Tongue (tissue), 2 donors: ENCODE data around the gene SPOCK1. TPM values are rescaled to one million over a fixed set of nuclear protein-coding genes. Genes with fewer than 3 reads are reported as not detected.

Experiments
- DNase-seq: peaks from one replicate; pipeline ENCODE4 v3.0.0-alpha.2; 2015
- total RNA-seq: library from RNA; depleted of rRNA; stranded (reverse); fragments of >200 nt; gene quantifications from one replicate; pipeline ENCODE4 v1.2.3, GENCODE V29; 2014

The SPOCK1 gene
- total RNA-seq, 1 donor from 2014 or later: 12.3 TPM

DNA sequence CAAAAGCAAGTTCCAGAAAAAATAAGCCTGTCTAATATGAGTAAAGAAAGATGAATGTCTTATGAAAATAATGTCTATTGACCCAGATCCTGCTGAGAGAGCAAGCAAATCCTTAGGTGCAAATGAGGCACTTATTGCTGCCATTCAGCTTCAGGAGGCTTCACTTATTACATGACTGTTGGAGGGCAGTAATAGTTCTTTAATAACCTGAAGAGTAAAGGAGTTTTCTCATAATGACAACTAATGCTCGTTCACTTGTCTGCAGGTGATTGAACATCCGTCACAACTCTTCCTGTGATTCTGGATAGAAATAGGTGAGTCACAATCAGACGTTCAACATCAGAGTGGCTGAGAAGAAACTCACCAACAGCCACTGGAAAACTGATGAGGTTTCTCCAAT is 58.3 kb downstream of the SPOCK1 start:
- DNase-seq: no peak

GRCh38 chr5:137439645-137440044 is 59.5 kb downstream of the SPOCK1 start:
- no peak for DNase-seq

GRCh38 chr5:137438932-137439331 is 60.2 kb downstream of the SPOCK1 start:
- DNase-seq: no peak

DNA sequence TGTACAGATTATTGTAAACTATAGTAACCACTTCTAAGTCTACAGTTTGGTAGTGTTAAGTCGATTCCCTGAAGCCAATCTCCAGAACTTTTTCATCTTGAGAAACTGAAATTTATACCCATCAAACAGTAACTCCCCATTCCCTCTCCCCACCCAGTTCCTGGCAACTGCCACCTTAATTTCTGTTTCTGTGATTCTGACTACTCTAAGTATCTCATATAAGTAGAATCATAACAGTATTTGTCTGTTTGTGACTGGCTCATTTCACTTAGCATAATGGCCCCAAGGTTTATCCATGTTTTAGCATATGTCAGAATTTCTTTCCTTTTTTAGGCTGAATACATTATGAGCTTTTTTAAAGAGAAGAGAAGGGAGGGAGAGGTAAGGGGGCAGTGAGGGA is 61.4 kb downstream of the SPOCK1 start:
- DNase-seq: no peak

DNA sequence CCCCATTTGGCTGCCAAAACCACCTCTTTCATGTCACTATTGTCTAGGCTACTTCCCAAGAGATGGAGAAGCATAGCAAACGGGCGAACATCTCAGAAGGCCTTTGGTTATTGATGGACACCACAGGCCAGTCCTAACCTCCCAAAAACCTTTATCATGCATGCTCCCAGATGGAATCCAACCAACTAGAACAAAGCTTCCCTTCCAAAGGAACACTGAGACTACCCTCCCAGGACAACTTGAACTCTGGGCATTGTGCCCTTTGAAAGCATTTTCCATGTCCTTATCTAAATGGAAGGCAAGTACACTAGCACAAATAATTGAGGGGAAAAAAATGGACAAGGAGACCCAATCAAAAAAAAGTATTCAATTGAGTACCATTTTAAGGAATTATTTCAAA is 65.6 kb downstream of the SPOCK1 start:
- no peak for DNase-seq

DNA sequence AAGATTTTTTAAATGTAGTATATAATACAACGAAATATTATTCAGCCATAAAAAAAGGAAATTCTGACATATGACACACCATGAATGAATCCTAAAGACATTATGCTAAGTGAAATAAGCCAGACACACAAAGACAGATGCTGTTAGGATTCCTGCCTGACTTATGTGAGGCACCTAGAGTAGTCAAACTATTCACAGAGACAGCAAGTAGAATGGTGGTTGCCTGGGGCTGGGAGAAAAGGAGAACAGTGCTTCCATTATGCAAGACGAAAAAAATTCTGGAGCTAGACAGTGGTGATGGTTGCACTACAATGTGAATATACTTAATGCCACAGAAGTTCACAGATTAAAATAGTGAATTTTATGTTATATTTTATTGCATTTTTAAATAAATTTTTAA is 66.8 kb downstream of the SPOCK1 start:
- no peak for DNase-seq

GRCh38 chr5:137431051-137431450 is 68.1 kb downstream of the SPOCK1 start:
- DNase-seq: no peak

GRCh38 chr5:137415231-137415681 is 83.9 kb downstream of the SPOCK1 start:
- no peak for DNase-seq

- no peak for DNase-seq
Observed at GRCh38 chr5:137414112-137414755, 84.9 kb downstream of the SPOCK1 start.

GRCh38 chr5:137412136-137412535 is 87.0 kb downstream of the SPOCK1 start:
- no peak for DNase-seq

- DNase-seq: no peak
Observed at GRCh38 chr5:137410234-137411010, 88.7 kb downstream of the SPOCK1 start.

GRCh38 chr5:137409736-137410135 is 89.4 kb downstream of the SPOCK1 start:
- no peak for DNase-seq

DNA sequence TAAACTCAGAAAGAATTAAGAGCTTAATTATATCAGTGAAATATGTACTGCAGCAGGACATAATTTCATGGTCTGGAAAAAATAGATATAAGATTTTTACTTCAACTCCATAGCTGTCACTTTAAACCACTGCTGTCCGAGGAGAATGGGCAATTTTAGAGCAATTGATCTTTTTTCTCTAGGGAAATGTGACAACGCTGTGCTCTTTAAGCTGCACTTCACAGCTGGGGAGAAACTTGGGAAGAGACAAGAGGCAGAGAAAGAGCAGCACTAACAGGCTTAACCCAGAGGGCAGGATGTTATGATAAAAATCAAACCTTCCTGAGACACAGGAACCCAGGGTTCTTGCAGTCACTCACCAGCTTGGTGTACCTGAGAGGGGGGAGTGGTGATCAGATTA is 92.0 kb downstream of the SPOCK1 start:
- no peak for DNase-seq

GRCh38 chr5:137405393-137405792 is 93.7 kb downstream of the SPOCK1 start:
- DNase-seq: no peak

DNA sequence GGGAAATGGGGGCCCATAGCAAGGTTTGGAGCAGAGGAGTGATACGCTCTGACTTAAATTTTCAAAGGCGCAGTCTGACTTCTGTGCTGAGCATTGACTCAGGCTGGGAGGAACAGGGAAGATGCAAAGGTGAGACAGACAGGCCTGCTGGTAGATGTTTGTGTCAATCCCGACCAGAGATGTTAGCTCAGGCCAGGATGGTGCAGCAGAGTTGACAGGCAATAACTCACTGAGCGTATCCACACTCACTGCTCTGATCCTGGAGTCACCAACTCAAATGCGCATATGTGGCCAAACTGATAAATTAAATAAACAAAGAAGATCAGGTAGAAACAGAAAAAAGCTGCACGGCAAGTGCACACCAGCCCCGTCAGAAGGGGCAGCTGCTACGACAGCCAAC is 95.3 kb downstream of the SPOCK1 start:
- no peak for DNase-seq

DNA sequence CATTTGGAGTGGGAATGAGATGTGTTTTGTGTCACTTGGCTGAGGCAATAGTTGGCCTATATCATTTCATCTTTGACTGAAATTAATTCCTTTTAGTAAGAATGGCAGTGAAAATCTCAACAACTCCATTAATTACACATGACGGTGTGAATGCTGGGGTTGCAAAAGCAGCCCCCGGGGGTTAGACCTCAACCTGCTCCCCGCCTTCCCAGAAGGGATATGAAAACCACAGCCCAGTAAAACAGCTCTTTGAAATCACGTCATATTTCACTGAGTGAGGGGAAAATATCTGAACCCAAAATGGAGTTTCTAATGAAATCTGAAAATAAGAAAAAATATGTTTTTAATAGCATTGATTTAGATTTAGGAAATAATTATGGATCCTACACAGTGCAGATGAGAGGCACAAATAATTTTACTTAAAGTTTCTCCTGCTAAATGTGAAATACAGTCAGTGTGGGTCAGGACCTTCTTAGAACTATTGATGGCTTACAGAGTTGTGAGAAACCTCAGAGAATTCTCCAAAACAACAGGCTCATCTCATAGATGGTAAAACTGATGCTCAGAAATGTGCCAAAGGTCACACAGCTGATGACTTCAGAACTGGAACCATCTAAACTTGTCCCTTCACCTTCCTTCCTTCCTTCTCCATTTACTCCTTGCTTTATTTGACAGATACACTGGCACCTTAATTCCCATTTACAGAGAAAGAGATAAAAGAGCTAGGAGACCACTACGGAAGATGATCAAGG is 96.5 kb downstream of the SPOCK1 start:
- DNase-seq: no peak

- no peak for DNase-seq
Observed at GRCh38 chr5:137401946-137402345, 97.2 kb downstream of the SPOCK1 start.

GRCh38 chr5:137400571-137400970 is 98.6 kb downstream of the SPOCK1 start:
- peak; percentile 9 for DNase-seq

- DNase-seq: no peak
Observed at GRCh38 chr5:137399911-137400310, 99.2 kb downstream of the SPOCK1 start.

- DNase-seq: no peak
Observed at GRCh38 chr5:137398751-137399150, 100.4 kb downstream of the SPOCK1 start.

DNA sequence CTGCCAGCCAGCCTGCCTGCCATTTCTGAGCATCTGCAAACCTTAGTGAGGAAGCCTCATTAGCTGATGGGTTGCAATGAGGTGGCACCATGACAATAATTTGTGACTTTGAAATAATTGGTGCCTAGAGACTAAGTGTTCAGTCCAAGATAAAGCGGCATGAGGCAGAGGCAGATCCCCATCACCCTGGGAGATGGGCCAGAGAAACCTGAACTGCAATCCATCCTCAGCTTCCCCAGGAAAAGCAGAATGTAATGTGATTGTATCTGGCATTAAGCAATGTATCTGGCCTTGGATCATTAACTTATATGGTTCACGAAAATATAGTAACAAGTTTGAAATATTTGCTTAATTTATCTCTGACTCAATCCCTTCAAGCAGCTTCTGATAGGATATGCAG is 101.0 kb downstream of the SPOCK1 start:
- DNase-seq: no peak

GRCh38 chr5:137395011-137395755 is 103.9 kb downstream of the SPOCK1 start:
- DNase-seq: no peak
